ENCODE measurements around the gene SCYL3. TPM values are rescaled to one million over a fixed set of nuclear protein-coding genes. Genes with fewer than 3 reads are reported as not detected.
"Not testable (repeated sequence)": the region's sequence is repeated elsewhere in the genome, so short reads cannot be mapped to it uniquely, and the experiment has no call there.

The SCYL3 gene
- total RNA-seq, 4 donors from 2014 or later = 7.0 to 17.2 (median 10.9) TPM

DNA sequence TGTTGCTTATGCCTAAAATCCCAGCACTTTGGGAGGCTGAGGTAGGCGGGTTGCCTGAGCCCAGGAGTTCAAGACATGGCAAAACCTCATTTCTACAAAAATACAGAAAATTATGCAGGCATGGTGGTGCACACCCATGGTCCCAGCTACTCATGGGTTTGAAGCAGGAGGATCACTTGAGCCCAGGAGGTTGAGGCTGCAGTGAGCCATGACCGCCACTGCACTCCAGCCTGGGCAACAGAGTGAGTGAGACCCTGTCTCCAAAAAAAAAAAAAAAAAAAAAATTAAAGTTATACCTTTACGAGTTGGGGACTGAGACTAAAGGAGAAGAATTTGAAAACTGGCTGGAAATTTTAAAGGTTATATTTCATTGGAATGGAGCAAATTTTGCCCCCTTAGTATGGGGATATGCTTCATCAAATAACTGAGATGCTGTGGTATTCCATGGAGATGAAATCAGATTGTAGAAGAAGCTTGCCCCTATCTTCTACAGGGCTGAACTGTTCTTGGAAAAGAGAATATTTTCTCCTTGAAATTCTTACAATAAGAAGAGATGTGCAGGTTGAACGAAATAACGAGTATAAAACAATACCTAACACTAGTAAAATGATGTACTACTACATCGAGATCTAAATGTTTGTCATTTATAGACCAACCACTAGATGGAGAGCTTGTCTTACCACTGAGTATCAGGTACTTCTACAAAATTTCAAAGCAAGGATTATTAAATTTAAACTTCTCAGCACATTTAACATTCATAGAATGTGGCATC is 34.9 kb upstream of the SCYL3 start:
- TF ChIP-seq, protein P1, sequence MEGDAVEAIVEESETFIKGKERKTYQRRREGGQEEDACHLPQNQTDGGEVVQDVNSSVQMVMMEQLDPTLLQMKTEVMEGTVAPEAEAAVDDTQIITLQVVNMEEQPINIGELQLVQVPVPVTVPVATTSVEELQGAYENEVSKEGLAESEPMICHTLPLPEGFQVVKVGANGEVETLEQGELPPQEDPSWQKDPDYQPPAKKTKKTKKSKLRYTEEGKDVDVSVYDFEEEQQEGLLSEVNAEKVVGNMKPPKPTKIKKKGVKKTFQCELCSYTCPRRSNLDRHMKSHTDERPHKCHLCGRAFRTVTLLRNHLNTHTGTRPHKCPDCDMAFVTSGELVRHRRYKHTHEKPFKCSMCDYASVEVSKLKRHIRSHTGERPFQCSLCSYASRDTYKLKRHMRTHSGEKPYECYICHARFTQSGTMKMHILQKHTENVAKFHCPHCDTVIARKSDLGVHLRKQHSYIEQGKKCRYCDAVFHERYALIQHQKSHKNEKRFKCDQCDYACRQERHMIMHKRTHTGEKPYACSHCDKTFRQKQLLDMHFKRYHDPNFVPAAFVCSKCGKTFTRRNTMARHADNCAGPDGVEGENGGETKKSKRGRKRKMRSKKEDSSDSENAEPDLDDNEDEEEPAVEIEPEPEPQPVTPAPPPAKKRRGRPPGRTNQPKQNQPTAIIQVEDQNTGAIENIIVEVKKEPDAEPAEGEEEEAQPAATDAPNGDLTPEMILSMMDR (IDR thresholded peaks at IDR 0.05) = no peak
- peak; percentile 57 for ATAC-seq (ENCODE audit: low FRiP score)
- no peak for DNase-seq (ENCODE audit: low spot score)

DNA sequence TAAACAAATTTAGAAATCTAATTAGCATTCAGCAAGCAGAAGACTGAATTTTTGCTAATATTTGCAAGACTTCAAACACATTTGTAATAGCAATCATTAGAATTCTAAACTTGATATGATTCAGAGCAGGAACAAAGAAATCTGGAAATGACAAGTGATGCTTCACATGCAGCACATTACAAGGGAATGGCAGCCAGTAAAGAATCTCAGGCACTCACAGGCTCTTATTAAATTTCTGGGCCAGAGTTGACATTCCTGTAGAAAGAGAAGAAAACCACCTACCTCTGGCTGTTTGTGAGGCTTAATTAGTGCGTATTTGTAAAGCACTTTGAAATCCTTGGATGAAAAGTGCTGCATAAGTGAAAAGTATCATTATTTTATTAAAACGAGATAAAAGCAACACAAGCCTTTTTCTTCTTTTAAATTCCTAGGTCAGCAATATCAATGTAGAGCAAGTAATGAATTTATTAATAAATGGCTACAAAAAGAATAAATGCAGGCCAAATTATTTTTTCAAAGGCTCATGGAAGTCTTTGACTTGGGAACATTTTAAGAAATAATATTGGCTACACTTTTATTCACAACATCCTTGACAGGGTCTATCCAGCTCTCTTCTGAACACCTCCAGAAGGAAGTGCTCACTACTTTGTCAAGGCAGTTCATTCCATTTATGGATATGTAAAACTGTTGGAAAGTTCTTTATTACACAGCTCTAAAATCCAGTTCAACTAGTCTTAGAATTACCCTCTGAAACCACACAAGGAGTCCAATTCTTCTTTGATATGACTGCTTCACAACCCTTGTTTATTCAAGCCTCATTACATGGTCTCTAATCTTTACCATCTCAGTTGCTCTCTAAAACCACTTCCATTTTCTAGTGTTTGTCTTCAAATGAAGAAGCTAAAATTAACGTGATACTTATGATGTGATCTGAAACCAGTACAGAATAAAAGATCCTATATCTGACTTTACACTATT is 32.1 kb upstream of the SCYL3 start:
- no peak for ATAC-seq (ENCODE audit: low FRiP score)
- DNase-seq (ENCODE audit: low spot score) = no peak
- TF ChIP-seq, protein P1 (IDR thresholded peaks at IDR 0.05) = no peak

DNA sequence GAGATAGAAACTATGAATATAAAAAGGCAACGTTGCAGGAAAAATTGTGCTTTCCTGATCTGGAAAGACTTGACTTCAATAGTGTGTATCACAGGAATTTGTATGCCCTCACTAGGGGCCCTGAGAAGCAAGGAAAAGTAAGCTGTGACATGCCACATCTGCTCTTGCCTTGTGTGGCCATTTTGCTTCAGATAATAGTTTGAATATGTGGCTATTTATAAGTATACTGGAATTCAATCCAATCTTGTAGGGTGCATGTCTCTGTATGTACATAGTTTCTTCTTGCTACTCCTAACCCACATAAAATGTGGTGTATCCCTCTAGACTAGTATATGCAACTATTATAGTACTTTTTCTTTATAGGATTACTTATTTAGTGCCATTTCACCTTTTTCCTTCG is 31.1 kb upstream of the SCYL3 start:
- no peak for DNase-seq (ENCODE audit: low spot score)
- TF ChIP-seq, protein P1 (IDR thresholded peaks at IDR 0.05) = no peak

DNA sequence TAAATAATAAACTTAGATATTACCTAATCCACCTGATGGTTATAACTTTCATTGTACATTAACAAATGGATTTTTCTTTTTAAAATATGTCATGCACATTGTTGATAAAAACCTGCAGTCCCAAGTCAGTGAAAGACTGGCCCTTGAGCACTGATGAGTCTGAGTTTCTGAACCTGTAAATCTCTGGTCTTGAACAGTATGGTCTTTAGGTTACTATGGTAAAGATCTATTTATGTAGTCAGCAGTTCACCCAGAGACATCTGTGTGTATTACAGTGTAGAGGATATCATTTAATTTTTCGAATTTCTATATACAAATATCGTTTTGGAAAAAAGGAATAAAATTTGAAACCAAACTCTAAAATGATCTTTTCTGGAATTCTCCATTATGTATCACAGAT is 30.4 kb upstream of the SCYL3 start:
- no peak for DNase-seq (ENCODE audit: low spot score)
- TF ChIP-seq, protein P1 (IDR thresholded peaks at IDR 0.05) = no peak
- ATAC-seq (ENCODE audit: low FRiP score) = no peak

More for the DNA sequence above, 31.1 kb upstream of the SCYL3 start:
- ATAC-seq (ENCODE audit: low FRiP score) = no peak

DNA sequence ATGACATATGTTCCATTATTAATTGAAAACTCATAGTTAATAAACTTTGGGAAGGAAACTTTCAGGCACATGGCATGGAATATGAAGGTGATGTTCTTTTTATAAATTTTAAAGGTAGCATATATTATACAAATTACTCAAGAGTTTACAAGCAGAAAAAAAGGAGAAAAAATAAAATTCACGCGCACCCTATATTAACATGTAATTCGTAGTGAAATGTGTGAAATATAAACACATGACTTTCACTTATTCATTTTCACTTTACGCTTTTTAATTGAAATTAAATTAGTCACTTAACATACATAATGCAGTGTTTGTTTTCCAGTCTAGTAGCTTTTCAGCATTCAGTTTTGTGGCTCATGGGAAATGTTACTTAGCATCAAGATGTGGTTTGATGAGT is 27.4 kb upstream of the SCYL3 start:
- no peak for ATAC-seq (ENCODE audit: low FRiP score)
- DNase-seq (ENCODE audit: low spot score) = no peak
- TF ChIP-seq, protein P1 (IDR thresholded peaks at IDR 0.05) = no peak

DNA sequence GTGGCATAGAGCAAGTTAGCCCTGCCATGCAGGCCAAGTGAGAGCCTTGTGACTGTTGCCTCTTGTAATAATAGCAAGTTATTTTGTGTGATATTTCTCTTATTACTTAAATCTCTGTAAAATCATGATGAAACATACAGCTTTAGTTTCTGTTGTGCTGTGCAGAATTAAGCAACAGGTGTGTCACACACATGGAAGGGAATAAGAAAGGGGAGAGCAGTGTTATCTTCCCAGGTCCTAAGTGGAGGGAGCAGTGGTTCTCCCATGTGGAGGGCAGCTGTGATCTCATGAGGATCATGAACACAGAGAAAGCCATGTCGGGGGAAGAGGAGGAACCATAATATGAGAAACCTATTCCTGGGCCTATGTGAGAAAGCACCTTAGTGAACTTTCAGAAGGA is 25.2 kb upstream of the SCYL3 start:
- DNase-seq (ENCODE audit: low spot score) (no peak), ATAC-seq (ENCODE audit: low FRiP score) (no peak)
- TF ChIP-seq, protein P1 (IDR thresholded peaks at IDR 0.05) = no peak

DNA sequence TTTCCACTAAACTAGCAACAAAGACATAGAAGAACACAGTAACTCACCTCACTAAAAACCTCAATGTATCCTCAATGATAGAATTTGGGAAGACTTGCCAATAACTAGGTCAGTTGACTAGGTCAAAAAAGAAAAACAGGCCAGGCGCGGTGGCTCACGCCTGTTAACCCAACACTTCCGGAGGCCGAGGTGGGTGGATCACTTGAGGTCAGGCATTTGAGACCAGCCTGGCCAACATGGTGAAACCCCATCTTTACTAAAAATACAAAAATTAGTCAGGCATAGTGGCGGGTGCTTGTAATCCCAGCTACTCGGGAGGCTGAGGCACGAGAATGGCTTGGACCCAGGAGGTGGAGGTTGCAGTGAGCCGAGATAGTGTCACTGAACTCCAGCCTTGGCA is 24.5 kb upstream of the SCYL3 start:
- not testable (repeated sequence) for DNase-seq (ENCODE audit: low spot score)

More for the DNA sequence above, 24.5 kb upstream of the SCYL3 start:
- not testable (repeated sequence) for ATAC-seq (ENCODE audit: low FRiP score)
